ENCODE measurements around the gene CAPN6.

Gene CAPN6

DNA sequence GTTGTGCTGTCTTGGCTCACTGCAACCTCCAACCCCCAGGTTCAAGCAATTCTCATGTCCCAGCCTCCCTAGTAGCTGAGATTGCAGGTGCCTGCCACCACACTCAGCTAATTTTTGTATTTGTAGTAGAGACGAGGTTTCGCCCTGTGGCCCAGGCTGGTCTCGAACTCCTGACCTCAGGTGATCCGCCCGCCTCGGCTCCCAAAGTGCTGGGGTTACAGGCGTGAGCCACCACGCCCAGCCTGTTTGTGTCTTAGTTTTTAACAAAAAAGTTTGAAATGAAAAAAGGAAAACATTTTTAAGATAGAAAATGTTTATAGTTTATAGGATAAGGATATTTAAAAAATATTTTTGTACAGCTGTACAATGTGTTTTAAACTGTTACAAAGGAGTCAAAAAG is 62.4 kb downstream of the CAPN6 start:
- TF ChIP-seq, protein P1, sequence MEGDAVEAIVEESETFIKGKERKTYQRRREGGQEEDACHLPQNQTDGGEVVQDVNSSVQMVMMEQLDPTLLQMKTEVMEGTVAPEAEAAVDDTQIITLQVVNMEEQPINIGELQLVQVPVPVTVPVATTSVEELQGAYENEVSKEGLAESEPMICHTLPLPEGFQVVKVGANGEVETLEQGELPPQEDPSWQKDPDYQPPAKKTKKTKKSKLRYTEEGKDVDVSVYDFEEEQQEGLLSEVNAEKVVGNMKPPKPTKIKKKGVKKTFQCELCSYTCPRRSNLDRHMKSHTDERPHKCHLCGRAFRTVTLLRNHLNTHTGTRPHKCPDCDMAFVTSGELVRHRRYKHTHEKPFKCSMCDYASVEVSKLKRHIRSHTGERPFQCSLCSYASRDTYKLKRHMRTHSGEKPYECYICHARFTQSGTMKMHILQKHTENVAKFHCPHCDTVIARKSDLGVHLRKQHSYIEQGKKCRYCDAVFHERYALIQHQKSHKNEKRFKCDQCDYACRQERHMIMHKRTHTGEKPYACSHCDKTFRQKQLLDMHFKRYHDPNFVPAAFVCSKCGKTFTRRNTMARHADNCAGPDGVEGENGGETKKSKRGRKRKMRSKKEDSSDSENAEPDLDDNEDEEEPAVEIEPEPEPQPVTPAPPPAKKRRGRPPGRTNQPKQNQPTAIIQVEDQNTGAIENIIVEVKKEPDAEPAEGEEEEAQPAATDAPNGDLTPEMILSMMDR (IDR thresholded peaks at IDR 0.05; ENCODE audit: low read depth, low read length), result no peak
- H3K4me3 ChIP-seq (ENCODE audit: low read depth, low read length), result no peak overlapping the region

DNA sequence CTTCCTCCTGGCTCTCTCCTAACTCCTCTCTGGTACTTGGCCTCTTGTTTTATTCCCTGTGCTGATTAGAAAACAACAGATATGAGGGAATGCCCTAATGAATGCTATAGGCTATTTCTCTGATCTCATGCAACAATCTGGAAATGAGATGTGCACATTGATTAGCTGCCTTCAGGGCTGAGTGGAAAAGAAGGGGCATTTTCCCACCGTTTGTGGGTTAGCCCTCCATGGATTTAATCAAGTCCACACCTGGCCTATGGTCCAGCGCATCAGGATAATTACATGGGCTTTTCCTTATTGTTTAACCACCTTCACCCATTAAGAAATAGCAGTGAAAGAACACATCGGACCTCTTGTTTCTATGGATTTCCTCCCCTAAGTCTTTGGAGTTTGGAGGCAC is 70.0 kb downstream of the CAPN6 start:
- TF ChIP-seq, protein P1 (IDR thresholded peaks at IDR 0.05; ENCODE audit: low read depth, low read length), result no peak

DNA sequence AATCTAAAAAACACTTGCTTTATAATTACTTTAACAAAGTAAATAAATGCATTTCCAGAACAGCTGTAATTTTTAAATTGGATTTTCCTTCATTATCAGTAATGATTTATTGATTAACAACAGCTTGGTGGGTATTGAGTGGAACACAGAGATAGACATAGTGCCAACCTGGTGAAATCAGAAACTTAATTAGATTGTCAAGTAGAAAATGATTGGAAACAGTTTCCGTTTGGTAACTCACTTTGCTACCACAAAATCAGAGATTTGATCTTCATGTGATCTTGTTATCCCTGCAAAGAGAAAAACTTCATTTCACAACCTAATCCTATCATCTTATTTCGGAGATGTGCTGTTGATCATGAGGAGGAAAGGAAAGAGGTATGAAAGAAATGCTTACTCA is 70.8 kb downstream of the CAPN6 start:
- no peak overlapping the region for H3K4me3 ChIP-seq (ENCODE audit: low read depth, low read length)
- TF ChIP-seq, protein P1 (IDR thresholded peaks at IDR 0.05; ENCODE audit: low read depth, low read length), result no peak

More for the DNA sequence above, 70.0 kb downstream of the CAPN6 start:
- H3K4me3 ChIP-seq (ENCODE audit: low read depth, low read length), result no peak overlapping the region
